ENCODE data around the gene CAMK1D.
A peak's percentile ranks its signal among the peaks of the same experiment; 100 is the strongest.
"Not testable (repeated sequence)": the region's sequence is repeated elsewhere in the genome, so short reads cannot be mapped to it uniquely, and the experiment has no call there.

Gene CAMK1D

GRCh38 chr10:12431151-12432101 is 82.1 kb downstream of the CAMK1D start:
- DNase-seq = no peak

- no peak for DNase-seq
These were observed 83.2 kb downstream of the CAMK1D start for GRCh38 chr10:12432402-12433189.

GRCh38 chr10:12434277-12434676 is 84.9 kb downstream of the CAMK1D start:
- no peak for DNase-seq

- not testable (repeated sequence) for DNase-seq
These were observed 85.3 kb downstream of the CAMK1D start for GRCh38 chr10:12434677-12435076.

- DNase-seq = no peak
These were observed 86.0 kb downstream of the CAMK1D start for GRCh38 chr10:12435348-12435747.

GRCh38 chr10:12438919-12439692 is 89.8 kb downstream of the CAMK1D start:
- DNase-seq = no peak

- DNase-seq = not testable (repeated sequence)
These were observed 90.4 kb downstream of the CAMK1D start for GRCh38 chr10:12439767-12440166.

- no peak for DNase-seq
These were observed 93.7 kb downstream of the CAMK1D start for GRCh38 chr10:12443026-12443425.

GRCh38 chr10:12444981-12445700 is 95.8 kb downstream of the CAMK1D start:
- DNase-seq = no peak

- DNase-seq = no peak
These were observed 96.5 kb downstream of the CAMK1D start for GRCh38 chr10:12445701-12446334.

GRCh38 chr10:12448340-12448728 is 99.0 kb downstream of the CAMK1D start:
- DNase-seq = no peak

- peak; percentile 80 for DNase-seq
These were observed 99.5 kb downstream of the CAMK1D start for GRCh38 chr10:12448729-12449391.

- no peak for DNase-seq
These were observed 106.0 kb downstream of the CAMK1D start for GRCh38 chr10:12455318-12455717.

- DNase-seq = no peak
These were observed 106.4 kb downstream of the CAMK1D start for GRCh38 chr10:12455766-12456165.

- DNase-seq = no peak
These were observed 110.0 kb downstream of the CAMK1D start for GRCh38 chr10:12459340-12459739.

- DNase-seq = no peak
These were observed 110.4 kb downstream of the CAMK1D start for GRCh38 chr10:12459762-12460161.

GRCh38 chr10:12463459-12463838 is 114.1 kb downstream of the CAMK1D start:
- no peak for DNase-seq

GRCh38 chr10:12465385-12466136 is 116.2 kb downstream of the CAMK1D start:
- no peak for DNase-seq

GRCh38 chr10:12466704-12467305 is 117.5 kb downstream of the CAMK1D start:
- no peak for DNase-seq

GRCh38 chr10:12469345-12469744 is 120.0 kb downstream of the CAMK1D start:
- DNase-seq = no peak
